GM21360 (cell line): Measurements from ENCODE around the gene MED13L.

Source experiments
- ATAC-seq: cut with Tn5 transposase; IDR thresholded peaks from one replicate; pipeline ENCODE4 v1.9.1; 2021; ENCODE audit warnings: mild to moderate bottlenecking, moderate library complexity; ENCODE audit not compliant: unreplicated experiment

MED13L gene

GRCh38 chr12:116101991-116102390, 175.5 kb downstream of the MED13L start:
- no peak for ATAC-seq

DNA sequence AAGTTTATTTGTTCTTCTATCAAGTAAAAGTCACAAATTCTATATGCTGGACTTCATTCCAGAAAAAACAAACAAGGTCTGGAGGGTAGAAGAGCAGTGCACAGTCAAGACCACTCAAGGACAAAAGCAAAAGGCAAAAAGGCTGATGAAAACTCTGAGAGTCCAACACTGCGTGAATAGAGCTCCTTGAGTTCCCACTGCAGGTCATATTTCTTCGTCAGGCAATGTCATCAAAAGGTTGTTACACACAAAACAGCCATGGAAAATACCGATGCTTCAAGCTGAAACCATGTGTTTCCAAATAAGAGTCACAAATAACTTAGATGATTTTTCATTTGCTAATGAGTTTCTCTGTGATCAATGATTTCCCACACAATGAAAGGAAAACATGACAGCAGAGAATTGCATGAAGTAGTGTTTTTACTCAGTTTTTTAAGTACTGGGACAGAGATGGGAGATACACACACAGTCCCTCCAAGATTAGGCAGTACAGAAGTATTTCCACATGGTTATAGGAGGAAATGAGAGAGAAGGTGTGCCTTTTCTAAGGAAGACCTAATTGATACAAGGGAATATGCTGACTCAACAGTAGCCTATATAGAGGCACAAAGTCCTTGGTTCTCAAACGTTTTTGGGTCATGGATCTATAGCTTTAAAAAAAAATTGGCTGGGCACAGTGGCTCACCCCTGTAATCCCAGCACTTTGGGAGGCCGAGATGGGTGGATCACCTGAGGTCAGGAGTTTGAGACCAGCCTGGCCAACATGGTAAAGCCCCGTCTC, 177.7 kb downstream of the MED13L start:
- no peak for ATAC-seq

GRCh38 chr12:116096874-116097273, 180.6 kb downstream of the MED13L start:
- no peak for ATAC-seq

DNA sequence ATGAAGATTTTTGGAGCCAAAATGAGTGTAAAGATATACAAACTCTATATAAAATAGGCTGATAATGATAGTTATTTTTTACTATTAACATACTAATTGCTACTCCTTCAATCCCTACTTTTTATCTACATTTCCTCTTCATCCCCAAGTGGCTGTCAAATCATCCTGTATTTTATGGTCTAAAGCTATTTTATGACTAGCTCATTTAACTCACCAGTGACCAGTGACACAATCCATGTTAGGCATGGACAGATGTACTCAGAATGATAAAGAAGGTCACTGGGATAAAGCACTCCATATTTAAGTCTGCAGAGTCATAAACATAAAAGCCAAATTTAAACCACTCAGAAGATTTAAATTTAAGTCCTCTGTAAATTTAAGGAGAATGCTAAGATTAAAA, 183.0 kb downstream of the MED13L start:
- ATAC-seq, result no peak

DNA sequence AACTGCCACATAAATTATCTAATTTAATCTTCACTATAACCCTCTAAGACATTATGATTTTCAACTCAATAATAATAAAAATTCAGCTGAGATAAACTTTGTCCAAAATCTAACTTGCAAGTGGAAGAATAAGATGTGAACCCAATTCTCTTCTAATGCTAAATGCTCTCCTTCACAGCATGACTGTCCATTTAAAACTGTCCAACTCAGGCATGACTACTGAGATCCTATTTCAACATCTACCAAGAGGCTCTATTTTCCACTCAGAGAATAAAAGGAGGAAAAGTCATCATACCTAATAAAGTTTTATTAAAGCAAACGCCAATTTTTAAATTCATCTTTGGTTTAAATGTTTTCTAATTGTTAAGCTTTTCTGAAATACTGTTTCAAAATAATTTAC, 183.6 kb downstream of the MED13L start:
- no peak for ATAC-seq

DNA sequence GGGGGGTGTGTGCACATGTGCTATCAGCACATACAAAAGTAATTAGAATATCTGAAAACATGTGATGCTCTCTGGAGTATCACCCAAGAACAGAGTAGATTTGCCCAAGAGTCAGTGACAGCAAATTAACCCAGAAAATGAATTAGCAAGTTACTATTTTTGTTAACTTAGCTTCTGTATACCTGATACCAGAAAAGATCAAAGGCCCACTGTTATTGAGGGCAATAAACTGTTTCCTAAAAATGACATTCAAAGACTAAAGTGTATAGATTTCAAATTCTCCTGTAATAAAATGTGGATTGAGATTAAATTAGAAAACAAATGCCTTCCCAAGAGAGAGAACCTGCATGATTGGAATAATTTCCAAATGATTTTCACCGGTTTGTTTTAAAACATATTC, 184.7 kb downstream of the MED13L start:
- ATAC-seq, result no peak

GRCh38 chr12:116092162-116092561, 185.3 kb downstream of the MED13L start:
- ATAC-seq, result no peak

- no peak for ATAC-seq
These were observed 185.9 kb downstream of the MED13L start for GRCh38 chr12:116091579-116091978.

- no peak for ATAC-seq
These were observed 187.0 kb downstream of the MED13L start for GRCh38 chr12:116090516-116090915.

- ATAC-seq, result no peak
These were observed 188.4 kb downstream of the MED13L start for GRCh38 chr12:116089080-116089479.

DNA sequence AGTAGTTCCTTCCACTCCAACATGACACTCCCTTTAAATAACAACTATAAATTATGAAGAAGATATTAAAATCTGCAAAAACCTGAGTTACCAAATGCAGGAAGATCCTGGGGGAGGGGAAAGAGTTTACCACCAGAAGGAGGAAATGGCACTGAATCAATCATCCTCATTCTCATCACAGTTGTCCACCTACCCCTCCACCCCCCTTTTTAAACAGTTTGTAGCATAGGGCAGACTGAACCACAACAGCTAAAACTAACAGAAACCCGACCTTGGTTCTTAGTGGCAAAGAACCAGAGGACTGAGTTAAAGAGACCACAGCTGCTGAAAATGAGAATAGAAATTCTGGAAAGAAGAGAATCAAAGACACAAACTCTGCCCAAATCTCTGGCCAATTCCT, 189.5 kb downstream of the MED13L start:
- ATAC-seq, result no peak

- ATAC-seq, result no peak
These were observed 190.1 kb downstream of the MED13L start for GRCh38 chr12:116087399-116087798.

- no peak for ATAC-seq
These were observed 197.1 kb downstream of the MED13L start for GRCh38 chr12:116080415-116080814.

GRCh38 chr12:116078396-116078795, 199.1 kb downstream of the MED13L start:
- ATAC-seq, result no peak

DNA sequence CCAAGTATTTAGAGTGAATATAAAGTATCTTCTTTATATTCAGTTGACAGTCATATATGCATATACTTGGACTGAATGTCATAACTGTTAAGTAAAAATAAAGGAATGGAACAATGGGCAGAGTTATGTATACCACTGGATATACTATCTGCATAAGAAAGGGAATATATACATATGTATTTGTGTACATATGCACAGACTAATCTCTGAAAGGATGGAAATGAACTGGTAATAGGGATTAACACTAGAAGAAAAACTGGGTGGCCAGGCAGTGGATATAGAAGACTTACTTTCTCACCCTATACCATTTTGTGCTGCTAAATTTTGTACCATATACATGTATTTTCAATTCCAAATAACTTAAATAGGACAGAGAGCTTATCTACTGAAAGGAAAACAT, 200.1 kb downstream of the MED13L start:
- no peak for ATAC-seq

DNA sequence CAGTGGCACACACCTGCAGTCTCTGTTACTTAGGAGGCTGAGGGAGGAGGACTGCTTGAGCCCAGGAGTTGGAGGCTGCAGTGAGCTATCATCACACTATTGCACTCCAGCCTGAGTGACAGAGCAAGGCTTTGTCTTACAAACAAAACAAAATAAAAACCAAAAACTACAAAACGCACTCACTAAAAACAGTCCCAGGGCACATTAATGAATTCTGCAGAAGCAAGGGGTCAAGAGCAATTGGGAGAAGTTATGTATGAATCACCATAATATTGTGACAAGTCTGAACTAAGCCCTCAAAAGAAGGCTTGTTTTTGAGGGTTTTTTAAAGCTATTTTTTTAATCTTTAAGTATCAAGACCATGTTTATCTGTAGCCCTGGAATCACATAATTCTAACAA, 201.1 kb downstream of the MED13L start:
- ATAC-seq, result no peak

- no peak for ATAC-seq
These were observed 202.8 kb downstream of the MED13L start for GRCh38 chr12:116074686-116075085.

GRCh38 chr12:116071555-116072230, 205.8 kb downstream of the MED13L start:
- ATAC-seq, result no peak

DNA sequence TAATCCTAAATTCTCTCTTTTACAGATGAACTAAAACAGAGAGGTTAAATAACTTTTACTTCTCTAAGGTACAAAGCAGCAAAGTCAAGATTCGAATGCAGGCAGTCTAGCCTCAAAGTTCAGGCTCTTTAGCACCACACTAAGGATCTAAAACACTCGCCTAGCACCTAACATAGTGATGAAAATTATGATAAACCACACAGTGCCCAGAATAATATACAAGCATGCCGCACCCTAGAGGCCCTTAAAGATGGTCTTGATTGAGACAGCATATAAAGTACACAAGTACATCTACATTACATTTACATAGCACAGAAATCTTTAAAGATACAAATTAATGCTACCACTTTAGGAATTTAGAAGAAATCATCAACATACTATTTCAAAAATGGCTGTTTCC, 207.0 kb downstream of the MED13L start:
- no peak for ATAC-seq

DNA sequence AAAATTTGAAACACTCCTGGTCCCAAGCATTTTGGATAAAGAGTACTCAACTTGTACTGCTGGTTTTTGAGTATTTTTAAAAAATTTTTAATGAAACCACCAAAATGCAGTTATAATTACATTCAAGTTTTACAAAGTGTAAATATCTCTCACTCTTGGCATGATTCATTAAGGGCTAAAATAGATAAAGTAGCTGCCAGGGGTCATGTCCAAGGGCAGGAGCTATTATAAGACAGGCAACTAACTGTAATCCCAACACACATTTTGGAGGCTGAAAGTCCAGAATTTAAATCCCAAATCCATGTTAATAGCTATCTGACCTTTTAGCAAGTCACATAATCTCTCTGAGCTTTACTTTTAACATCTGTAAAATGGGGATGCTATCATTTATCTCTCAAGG, 207.6 kb downstream of the MED13L start:
- ATAC-seq, result no peak

GRCh38 chr12:116068853-116069252, 208.6 kb downstream of the MED13L start:
- ATAC-seq, result no peak

GRCh38 chr12:116068371-116068770, 209.1 kb downstream of the MED13L start:
- no peak for ATAC-seq

DNA sequence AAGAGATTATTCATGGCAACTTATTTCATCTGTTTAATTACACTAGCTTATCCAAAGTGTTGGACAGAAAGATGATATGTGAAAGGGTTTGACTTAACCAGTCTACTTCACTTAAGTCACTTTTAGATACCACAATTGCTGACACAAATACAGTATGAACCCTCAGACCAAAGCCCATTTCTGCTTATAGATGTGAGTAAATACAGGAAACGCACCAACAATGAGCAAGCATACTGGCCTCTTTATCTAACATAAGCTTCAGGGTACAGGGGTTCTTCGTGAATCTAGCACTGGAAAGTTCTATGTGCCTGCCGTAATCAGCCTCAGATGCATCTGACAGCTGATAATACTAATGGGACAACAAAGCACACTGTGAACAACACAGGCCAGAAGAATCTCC, 209.6 kb downstream of the MED13L start:
- ATAC-seq, result no peak
